Colonic mucosa (tissue), 4 donors: ENCODE measurements around the gene LOXHD1. TPM values are rescaled to one million over a fixed set of nuclear protein-coding genes. Genes with fewer than 3 reads are reported as not detected.

Experiments
- DNase-seq: peaks from one replicate; pipeline ENCODE4 v3.0.0-alpha.2; 2020
- H3K27ac ChIP-seq: fragments of 200-600 bp; one replicate; pipeline ENCODE4 v1.8.0; 2021
- H3K27me3 ChIP-seq: fragments of 200-600 bp; one replicate; pipeline ENCODE4 v1.8.0; 2021
- H3K36me3 ChIP-seq: fragments of 200-600 bp; one replicate; pipeline ENCODE4 v1.8.0; 2021
- H3K4me1 ChIP-seq: fragments of 200-600 bp; one replicate; pipeline ENCODE4 v1.8.0; 2021; ENCODE audit warnings: mild to moderate bottlenecking
- H3K4me3 ChIP-seq: fragments of 200-600 bp; one replicate; pipeline ENCODE4 v1.8.0; 2021
- H3K9ac ChIP-seq, 2 donors: one replicate each; pipeline ENCODE4 v1.7.0; 2013; ENCODE audit warnings: control low read depth in 2 of 2, low read depth in 2 of 2, low read length in 2 of 2
- H3K9me3 ChIP-seq: fragments of 200-600 bp; one replicate; pipeline ENCODE4 v1.8.0; 2021
- intact Hi-C: fragments of 100-400 bp; cut with DNase I; formaldehyde crosslinking; loops from one replicate; pipeline ENCODE4 v1.14.1; 2022
- total RNA-seq, 2 donors: library from RNA; stranded (reverse); fragmentation: NEBNext Ultra II Directional in 1 of 2; extraction: Animal tissue kit (Norgen Biotek cat#: 25700) in 1 of 2; gene quantifications; one replicate each; pipeline ENCODE4 v1.2.1, GENCODE V29; 2021
- TF ChIP-seq, protein P1 (sequence below): fragments of 200-600 bp; IDR thresholded peaks from one replicate; pipeline ENCODE4 v1.8.0; 2022; ENCODE audit warnings: antibody characterized with exemption, mild to moderate bottlenecking
- donor health status: healthy.
- donor health status: DM: no; HTN: no; CAD: no.
- donor health status: DM: no; HTN: no; CAD: no.

Gene LOXHD1
- total RNA-seq, 2 donors from 2014 or later = not detected

- no peak for DNase-seq
- intact Hi-C loops = no loop called here
- H3K4me3 ChIP-seq = no peak overlapping the region
Measured at GRCh38 chr18:46621871-46622270, 35.1 kb downstream of the LOXHD1 start.

GRCh38 chr18:46621111-46621766, 35.8 kb downstream of the LOXHD1 start:
- no peak for DNase-seq
- Histone ChIP-seq H3K9me3 (no peaks in the 10 kb centered on the region), H3K36me3 (no peaks in the 10 kb centered on the region), H3K27ac (no peak overlapping the region), H3K4me1 (no peaks in the 10 kb centered on the region), H3K27me3 (no peaks in the 10 kb centered on the region), H3K9ac (no peak overlapping the region), H3K4me3 (no peak overlapping the region)
- TF ChIP-seq, protein P1, sequence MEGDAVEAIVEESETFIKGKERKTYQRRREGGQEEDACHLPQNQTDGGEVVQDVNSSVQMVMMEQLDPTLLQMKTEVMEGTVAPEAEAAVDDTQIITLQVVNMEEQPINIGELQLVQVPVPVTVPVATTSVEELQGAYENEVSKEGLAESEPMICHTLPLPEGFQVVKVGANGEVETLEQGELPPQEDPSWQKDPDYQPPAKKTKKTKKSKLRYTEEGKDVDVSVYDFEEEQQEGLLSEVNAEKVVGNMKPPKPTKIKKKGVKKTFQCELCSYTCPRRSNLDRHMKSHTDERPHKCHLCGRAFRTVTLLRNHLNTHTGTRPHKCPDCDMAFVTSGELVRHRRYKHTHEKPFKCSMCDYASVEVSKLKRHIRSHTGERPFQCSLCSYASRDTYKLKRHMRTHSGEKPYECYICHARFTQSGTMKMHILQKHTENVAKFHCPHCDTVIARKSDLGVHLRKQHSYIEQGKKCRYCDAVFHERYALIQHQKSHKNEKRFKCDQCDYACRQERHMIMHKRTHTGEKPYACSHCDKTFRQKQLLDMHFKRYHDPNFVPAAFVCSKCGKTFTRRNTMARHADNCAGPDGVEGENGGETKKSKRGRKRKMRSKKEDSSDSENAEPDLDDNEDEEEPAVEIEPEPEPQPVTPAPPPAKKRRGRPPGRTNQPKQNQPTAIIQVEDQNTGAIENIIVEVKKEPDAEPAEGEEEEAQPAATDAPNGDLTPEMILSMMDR = no peak
- intact Hi-C loops = no loop called here

More at GRCh38 chr18:46621871-46622270, 35.1 kb downstream of the LOXHD1 start:
- no peak overlapping the region for H3K9ac ChIP-seq
- no peaks in the 10 kb centered on the region for H3K4me1 ChIP-seq
- no peak overlapping the region for H3K27ac ChIP-seq
- no peaks in the 10 kb centered on the region for H3K36me3 ChIP-seq
- H3K9me3 ChIP-seq = no peaks in the 10 kb centered on the region
- no peaks in the 10 kb centered on the region for H3K27me3 ChIP-seq
- TF ChIP-seq, protein P1 = no peak

- Histone ChIP-seq H3K36me3 (no peaks in the 10 kb centered on the region), H3K27ac (no peak overlapping the region), H3K4me3 (no peak overlapping the region), H3K9me3 (no peaks in the 10 kb centered on the region), H3K4me1 (no peaks in the 10 kb centered on the region), H3K9ac (no peak overlapping the region), H3K27me3 (no peaks in the 10 kb centered on the region)
- intact Hi-C loops = no loop called here
- TF ChIP-seq, protein P1 = no peak
- DNase-seq = no peak
Measured at GRCh38 chr18:46619559-46619958, 37.5 kb downstream of the LOXHD1 start.

DNA sequence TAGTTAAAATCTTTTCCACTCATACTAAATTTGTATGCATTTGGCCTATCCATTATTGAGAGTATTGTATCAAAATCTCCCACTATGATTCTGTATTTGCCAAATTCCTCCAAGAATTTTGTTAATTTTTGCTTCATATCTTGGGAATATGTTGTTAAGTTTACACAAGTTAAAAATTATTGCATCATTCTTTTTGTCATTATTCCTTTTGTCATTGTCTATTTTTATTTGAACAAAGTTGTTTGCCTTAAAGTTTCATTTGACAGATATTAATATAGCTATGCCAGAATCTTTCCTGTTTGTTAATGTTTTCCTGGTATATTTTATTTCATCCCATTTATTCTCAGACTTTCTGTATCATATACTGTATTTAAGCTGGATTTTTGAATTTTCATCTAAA, 41.3 kb downstream of the LOXHD1 start:
- Histone ChIP-seq H3K9ac (no peak overlapping the region), H3K27ac (no peak overlapping the region), H3K9me3 (no peaks in the 10 kb centered on the region), H3K27me3 (no peaks in the 10 kb centered on the region), H3K4me1 (no peaks in the 10 kb centered on the region), H3K36me3 (no peaks in the 10 kb centered on the region), H3K4me3 (no peak overlapping the region)
- TF ChIP-seq, protein P1 = no peak
- intact Hi-C loops = no loop called here
- no peak for DNase-seq

DNA sequence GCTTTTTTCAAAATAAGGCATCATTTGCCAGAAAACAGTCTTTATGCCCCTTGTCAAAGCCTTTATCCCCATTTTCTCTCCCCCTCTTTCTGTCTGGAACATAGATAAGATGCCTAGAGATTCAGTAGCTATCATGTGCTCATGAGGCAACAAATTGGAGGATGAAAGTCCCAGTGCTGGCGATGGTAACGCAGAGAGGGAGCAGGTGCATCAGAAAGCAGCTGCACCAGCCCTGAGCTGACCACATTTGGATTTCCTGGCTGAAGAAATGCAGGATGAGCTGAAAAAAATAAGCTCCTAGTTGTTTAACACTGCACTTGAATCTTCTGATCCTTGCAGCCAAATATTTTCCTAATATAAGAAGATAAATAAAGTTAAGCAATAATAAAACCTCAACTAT, 48.0 kb downstream of the LOXHD1 start:
- H3K9ac ChIP-seq = no peak overlapping the region
- H3K27me3 ChIP-seq = no peaks in the 10 kb centered on the region
- intact Hi-C loops = loop anchor here (10.0 kb wide), 1 partner anchor 76 kb away; no protein-coding TSS in a partner anchor
- no peak for DNase-seq
- no peak overlapping the region for H3K4me3 ChIP-seq
- H3K4me1 ChIP-seq = no peaks in the 10 kb centered on the region
- no peaks in the 10 kb centered on the region for H3K36me3 ChIP-seq
- no peak overlapping the region for H3K27ac ChIP-seq
- H3K9me3 ChIP-seq = no peaks in the 10 kb centered on the region
- TF ChIP-seq, protein P1 = no peak
